ENCODE data around the gene CTIF.

- TF ChIP-seq CTCF (IDR thresholded peaks at IDR 0.05) (no peak), POLR2A (IDR thresholded peaks at IDR 0.05) (no peak), POLR2AphosphoS5 (IDR thresholded peaks at IDR 0.05) (no peak)
These were observed 259.0 kb downstream of the CTIF start for GRCh38 chr18:48797841-48798255.
